H4 (cell line): ENCODE measurements around the gene AP1S3. TPM values are rescaled to one million over a fixed set of nuclear protein-coding genes. Genes with fewer than 3 reads are reported as not detected.
"Not testable (repeated sequence)": the region's sequence is repeated elsewhere in the genome, so short reads cannot be mapped to it uniquely, and the experiment has no call there.

ENCODE experiments used
- DNase-seq: peaks from one replicate; pipeline ENCODE4 v3.0.0-alpha.2; 2015; ENCODE audit warnings: low spot score
- total RNA-seq: library from RNA; depleted of rRNA; stranded (reverse); fragments of >200 nt; shearing (Covaris generic); gene quantifications from 2 replicates; pipeline ENCODE4 v1.2.3, GENCODE V29; 2014

Gene AP1S3
- total RNA-seq, 1 experiment from 2014 or later = 4.6 TPM

- DNase-seq = no peak
Measured at GRCh38 chr2:223801736-223802135, 35.6 kb downstream of the AP1S3 start.

GRCh38 chr2:223800908-223801307 lies 36.5 kb downstream of the AP1S3 start:
- no peak for DNase-seq

- DNase-seq = peak; percentile 20
Measured at GRCh38 chr2:223797811-223798721, 39.3 kb downstream of the AP1S3 start.

GRCh38 chr2:223797037-223797436 lies 40.3 kb downstream of the AP1S3 start:
- DNase-seq = no peak

GRCh38 chr2:223789423-223789822 lies 48.0 kb downstream of the AP1S3 start:
- no peak for DNase-seq

GRCh38 chr2:223788826-223789225 lies 48.6 kb downstream of the AP1S3 start:
- no peak for DNase-seq

- not testable (repeated sequence) for DNase-seq
Measured at GRCh38 chr2:223788106-223788505, 49.3 kb downstream of the AP1S3 start.

- no peak for DNase-seq
Measured at GRCh38 chr2:223787358-223787757, 50.0 kb downstream of the AP1S3 start.

GRCh38 chr2:223786943-223787342 lies 50.4 kb downstream of the AP1S3 start:
- DNase-seq = no peak

GRCh38 chr2:223786236-223786635 lies 51.1 kb downstream of the AP1S3 start:
- DNase-seq = no peak

GRCh38 chr2:223784221-223784772 lies 53.1 kb downstream of the AP1S3 start:
- DNase-seq = no peak

- no peak for DNase-seq
Measured at GRCh38 chr2:223782629-223783028, 54.8 kb downstream of the AP1S3 start.

GRCh38 chr2:223781560-223781959 lies 55.8 kb downstream of the AP1S3 start:
- no peak for DNase-seq

GRCh38 chr2:223779877-223780276 lies 57.5 kb downstream of the AP1S3 start:
- peak; percentile 46 for DNase-seq

- no peak for DNase-seq
Measured at GRCh38 chr2:223774193-223774592, 63.2 kb downstream of the AP1S3 start.

GRCh38 chr2:223772363-223772762 lies 65.0 kb downstream of the AP1S3 start:
- no peak for DNase-seq

GRCh38 chr2:223771475-223771874 lies 65.9 kb downstream of the AP1S3 start:
- no peak for DNase-seq

- no peak for DNase-seq
Measured at GRCh38 chr2:223768179-223768578, 69.2 kb downstream of the AP1S3 start.

GRCh38 chr2:223767341-223767740 lies 70.0 kb downstream of the AP1S3 start:
- DNase-seq = no peak

GRCh38 chr2:223765221-223765785 lies 72.1 kb downstream of the AP1S3 start:
- no peak for DNase-seq

GRCh38 chr2:223764796-223765195 lies 72.6 kb downstream of the AP1S3 start:
- DNase-seq = no peak

- DNase-seq = no peak
Measured at GRCh38 chr2:223762853-223763252, 74.5 kb downstream of the AP1S3 start.

GRCh38 chr2:223761746-223762145 lies 75.6 kb downstream of the AP1S3 start:
- not testable (repeated sequence) for DNase-seq
